Heart left ventricle (tissue), 13 donors: ENCODE data around the gene PIGS.

ENCODE experiments used
- POLR2A ChIP-seq, 2 donors: fragments of 450-650 bp; IDR thresholded peaks; one replicate each; pipeline ENCODE4 v1.6.1; 2017; ENCODE audit warnings: antibody characterized with exemption in 2 of 2, mild to moderate bottlenecking in 2 of 2, moderate library complexity in 2 of 2
- TF ChIP-seq, protein P1 (sequence below), 12 donors: fragments of 200-600 bp; sonication (generic) in 4 of 12; IDR thresholded peaks; one replicate each; pipeline versions ENCODE4 v1.5.0 to v1.8.0; 2018 to 2022; ENCODE audit warnings: antibody characterized with exemption in 12 of 12, mild to moderate bottlenecking in 5 of 12
- donor health status: ischemic (EF 13 %, LVEDD 7.1; RV severe dilation, severe dysfunction).
- donor health status: DM: no; HTN: yes; CAD: no.
- donor health status: DM: no; HTN: no; CAD: no.
- donor health status: ischemic (EF 25% LVEDD 6.9; RV normal size, moderate dysfunction).
- donor health status: ischemic (EF 25% LVEDD 5.7; RV mildly dilated, moderate dysfunction).
- donor health status: ischemic (EF 35%, LVEDD 5.7; RV mildly dilated, moderate dysfunction).
- donor health status: nonischemic (EF 11% LVEDD 7.7; RV severe dilation, severe dysfunction).
- donor health status: DM: yes; HTN: yes; CAD: no.
- donor health status: PGD.
- donor health status: ischemic (EF 29% LVEDD 5.4; RV normal size, mild dysfunction).
- donor health status: nonischemic (EF 23%, LVEDD 6.1; RV moderate dilation, normal function).

DNA sequence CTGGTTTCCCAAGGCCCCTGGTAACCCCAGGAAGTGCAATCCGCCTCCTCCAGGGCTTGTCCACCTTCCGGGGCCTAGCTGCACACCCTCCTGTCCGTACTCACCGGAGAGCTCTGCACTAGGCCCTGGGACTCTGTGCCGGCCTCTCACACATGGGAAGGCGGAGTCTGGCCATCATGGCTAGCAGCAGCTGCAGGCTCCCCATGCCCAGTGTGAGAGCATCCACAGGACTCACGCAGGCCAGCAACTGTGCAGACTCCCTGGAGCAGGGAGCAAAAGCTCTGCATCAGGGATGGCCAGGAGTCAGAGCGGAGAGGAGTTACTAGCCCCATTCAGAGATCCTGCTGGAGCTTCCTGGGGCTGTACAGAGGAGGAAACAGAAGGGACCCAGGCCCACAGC lies 44.9 kb downstream of the PIGS start:
- TF ChIP-seq, protein P1, sequence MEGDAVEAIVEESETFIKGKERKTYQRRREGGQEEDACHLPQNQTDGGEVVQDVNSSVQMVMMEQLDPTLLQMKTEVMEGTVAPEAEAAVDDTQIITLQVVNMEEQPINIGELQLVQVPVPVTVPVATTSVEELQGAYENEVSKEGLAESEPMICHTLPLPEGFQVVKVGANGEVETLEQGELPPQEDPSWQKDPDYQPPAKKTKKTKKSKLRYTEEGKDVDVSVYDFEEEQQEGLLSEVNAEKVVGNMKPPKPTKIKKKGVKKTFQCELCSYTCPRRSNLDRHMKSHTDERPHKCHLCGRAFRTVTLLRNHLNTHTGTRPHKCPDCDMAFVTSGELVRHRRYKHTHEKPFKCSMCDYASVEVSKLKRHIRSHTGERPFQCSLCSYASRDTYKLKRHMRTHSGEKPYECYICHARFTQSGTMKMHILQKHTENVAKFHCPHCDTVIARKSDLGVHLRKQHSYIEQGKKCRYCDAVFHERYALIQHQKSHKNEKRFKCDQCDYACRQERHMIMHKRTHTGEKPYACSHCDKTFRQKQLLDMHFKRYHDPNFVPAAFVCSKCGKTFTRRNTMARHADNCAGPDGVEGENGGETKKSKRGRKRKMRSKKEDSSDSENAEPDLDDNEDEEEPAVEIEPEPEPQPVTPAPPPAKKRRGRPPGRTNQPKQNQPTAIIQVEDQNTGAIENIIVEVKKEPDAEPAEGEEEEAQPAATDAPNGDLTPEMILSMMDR (IDR thresholded peaks at IDR 0.05): no peak
- TF ChIP-seq POLR2A (IDR thresholded peaks at IDR 0.05): no peak
